Measurements from ENCODE around the gene RGS6.

DNA sequence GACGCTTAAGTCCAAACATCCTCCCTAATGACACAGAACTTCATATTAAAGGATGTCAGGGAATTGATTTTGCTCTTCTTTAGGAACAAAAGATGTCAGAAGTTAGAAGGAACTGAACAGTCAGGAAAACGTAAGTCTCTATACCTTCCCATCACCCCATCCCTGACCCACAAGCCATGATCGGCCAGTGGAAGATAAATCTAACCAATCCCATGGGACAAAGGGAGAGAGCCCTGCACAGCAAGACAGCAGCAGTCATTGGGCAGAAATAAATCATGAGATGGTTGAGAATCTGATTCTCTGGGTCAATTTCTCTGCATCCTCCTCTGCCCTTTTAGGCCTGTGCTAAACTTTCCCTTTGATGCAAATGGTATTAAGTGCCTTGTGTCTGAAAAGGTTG lies 414.9 kb downstream of the RGS6 start:
- TF ChIP-seq POLR2A (IDR thresholded peaks at IDR 0.05; ENCODE audit: low read length) (no peak), GATA1 (IDR thresholded peaks at IDR 0.05; ENCODE audit: low read depth, low read length) (no peak)
